H9 (cell line): ENCODE measurements around the gene TBC1D17. TPM values are rescaled to one million over a fixed set of nuclear protein-coding genes. Genes with fewer than 3 reads are reported as not detected.

Experiments
- DNase-seq: peaks from one replicate; pipeline ENCODE4 v3.0.0-alpha.2; 2017
- H2AFZ ChIP-seq: one replicate; pipeline ENCODE4 v1.6.1; 2013; ENCODE audit warnings: mild to moderate bottlenecking, low read length, control low read depth, moderate library complexity
- H2AK5ac ChIP-seq: 2 replicates; pipeline ENCODE4 v1.6.1; 2013; ENCODE audit warnings: low read length, control low read depth, mixed read lengths; ENCODE audit not compliant: insufficient read length
- H2BK120ac ChIP-seq: one replicate; pipeline ENCODE4 v1.6.1; 2013; ENCODE audit warnings: low read depth, mild to moderate bottlenecking, low read length, control low read depth, inconsistent platforms; ENCODE audit not compliant: poor library complexity, severe bottlenecking
- H2BK12ac ChIP-seq: 2 replicates; pipeline ENCODE4 v1.6.1; 2013; ENCODE audit warnings: low read length, control low read depth, mixed read lengths, low read depth; ENCODE audit not compliant: insufficient read length
- H2BK15ac ChIP-seq: 2 replicates; pipeline ENCODE4 v1.6.1; 2013; ENCODE audit warnings: low read depth, low read length, control low read depth
- H2BK20ac ChIP-seq: one replicate; pipeline ENCODE4 v1.6.1; 2013; ENCODE audit warnings: low read depth, mild to moderate bottlenecking, low read length, control low read depth, inconsistent platforms; ENCODE audit not compliant: poor library complexity, severe bottlenecking
- H2BK5ac ChIP-seq: 2 replicates; pipeline ENCODE4 v1.6.1; 2013; ENCODE audit warnings: low read length, control low read depth, mixed read lengths; ENCODE audit not compliant: insufficient read length
- H3K14ac ChIP-seq: 2 replicates; pipeline ENCODE4 v1.6.1; 2013; ENCODE audit warnings: low read length, control low read depth; ENCODE audit not compliant: insufficient read depth
- H3K18ac ChIP-seq: 2 replicates; pipeline ENCODE4 v1.6.1; 2013; ENCODE audit warnings: low read depth, mild to moderate bottlenecking, mixed read lengths, low read length, control low read depth; ENCODE audit not compliant: insufficient read length
- H3K23ac ChIP-seq: 2 replicates; pipeline ENCODE4 v1.6.1; 2013; ENCODE audit warnings: low read length, control low read depth, mixed read lengths, low read depth; ENCODE audit not compliant: insufficient read length
- H3K23me2 ChIP-seq: 2 replicates; pipeline ENCODE4 v1.6.1; 2013; ENCODE audit warnings: low read depth, mild to moderate bottlenecking, mixed read lengths, low read length, control low read depth; ENCODE audit not compliant: insufficient read length, poor library complexity, severe bottlenecking
- H3K27ac ChIP-seq: 2 replicates; pipeline ENCODE4 v1.5.1; 2013; ENCODE audit warnings: low read length, control low read depth, mixed read lengths, low read depth; ENCODE audit not compliant: insufficient read length
- H3K27me3 ChIP-seq: 2 replicates; pipeline ENCODE4 v1.6.1; 2013; ENCODE audit warnings: low read length, control low read depth, inconsistent platforms; ENCODE audit not compliant: insufficient read depth
- H3K4ac ChIP-seq: 2 replicates; pipeline ENCODE4 v1.6.1; 2013; ENCODE audit warnings: low read depth, mild to moderate bottlenecking, control low read depth, inconsistent platforms, low read length, moderate library complexity
- H3K4me1 ChIP-seq: 2 replicates; pipeline ENCODE4 v1.6.1; 2013; ENCODE audit warnings: low read length, control low read depth, inconsistent platforms; ENCODE audit not compliant: insufficient read depth
- H3K4me2 ChIP-seq: 2 replicates; pipeline ENCODE4 v1.6.1; 2013; ENCODE audit warnings: low read length, control low read depth, mixed read lengths; ENCODE audit not compliant: insufficient read length, insufficient read depth
- H3K56ac ChIP-seq: 2 replicates; pipeline ENCODE4 v1.6.1; 2013; ENCODE audit warnings: low read depth, mild to moderate bottlenecking, mixed read lengths, low read length, control low read depth; ENCODE audit not compliant: insufficient read length
- H3K79me1 ChIP-seq: 2 replicates; pipeline ENCODE4 v1.6.1; 2013; ENCODE audit warnings: low read depth, mild to moderate bottlenecking, moderate library complexity, low read length, control low read depth, inconsistent platforms; ENCODE audit not compliant: insufficient read depth, poor library complexity, severe bottlenecking
- H3K79me2 ChIP-seq: 2 replicates; pipeline ENCODE4 v1.6.1; 2013; ENCODE audit warnings: low read length, control low read depth, inconsistent platforms; ENCODE audit not compliant: insufficient read depth
- H3K9ac ChIP-seq: 2 replicates; pipeline ENCODE4 v1.6.1; 2013; ENCODE audit warnings: low read length, control low read depth, mixed read lengths; ENCODE audit not compliant: insufficient read length; ENCODE audit errors: extremely low read depth
- H3K9me3 ChIP-seq: one replicate; pipeline ENCODE4 v1.6.1; 2013; ENCODE audit warnings: low read depth, low read length, inconsistent platforms; ENCODE audit not compliant: control insufficient read depth
- H3T11ph ChIP-seq: one replicate; pipeline ENCODE4 v1.6.1; 2013; ENCODE audit warnings: mild to moderate bottlenecking, low read length, control low read depth, inconsistent platforms
- H4K20me1 ChIP-seq: one replicate; pipeline ENCODE4 v1.6.1; 2013; ENCODE audit not compliant: control insufficient read depth, insufficient read length, insufficient read depth
- H4K5ac ChIP-seq: 2 replicates; pipeline ENCODE4 v1.6.1; 2013; ENCODE audit warnings: low read depth, mild to moderate bottlenecking, mixed read lengths, low read length, control low read depth; ENCODE audit not compliant: insufficient read length
- H4K8ac ChIP-seq: replicated peaks from 2 replicates; pipeline ENCODE4 v1.6.1; 2013; ENCODE audit warnings: low read length, control low read depth, mixed read lengths, low read depth; ENCODE audit not compliant: insufficient read length
- H4K91ac ChIP-seq: 2 replicates; pipeline ENCODE4 v1.6.1; 2013; ENCODE audit warnings: low read depth, mild to moderate bottlenecking, moderate library complexity, mixed read lengths, low read length, control low read depth; ENCODE audit not compliant: insufficient read length
- H3K27ac Mint-ChIP-seq, 3 experiments: 2 replicates in 2 of 3; 3 replicates in 1 of 3; pipeline ENCODE4 v1.8.0; 2020 to 2021; ENCODE audit warnings: mixed read lengths in 3 of 3, mild to moderate bottlenecking in 1 of 3, moderate library complexity in 1 of 3
- H3K27me3 Mint-ChIP-seq: 2 replicates; pipeline ENCODE4 v1.8.0; 2021; ENCODE audit warnings: low read depth, mild to moderate bottlenecking, moderate library complexity, mixed read lengths
- H3K36me3 Mint-ChIP-seq, 3 experiments: 2 replicates in 2 of 3; 3 replicates in 1 of 3; pipeline ENCODE4 v1.8.0; 2020 to 2021; ENCODE audit warnings: low read depth in 3 of 3, mixed read lengths in 3 of 3; ENCODE audit not compliant: insufficient read depth in 1 of 3
- H3K4me1 Mint-ChIP-seq, 2 experiments: 2 replicates each; pipeline ENCODE4 v1.8.0; 2020; ENCODE audit warnings: mixed read lengths in 2 of 2
- H3K4me3 Mint-ChIP-seq, 2 experiments: 2 replicates in 1 of 2; 3 replicates in 1 of 2; pipeline ENCODE4 v1.8.0; 2020 to 2021; ENCODE audit warnings: mild to moderate bottlenecking in 2 of 2, mixed read lengths in 2 of 2, moderate library complexity in 1 of 2
- H3K9me3 Mint-ChIP-seq, 2 experiments: 2 replicates in 1 of 2; 3 replicates in 1 of 2; pipeline ENCODE4 v1.8.0; 2020; ENCODE audit warnings: mild to moderate bottlenecking in 2 of 2, mixed read lengths in 2 of 2, moderate library complexity in 1 of 2
- WGBS: extraction: QIAGEN DNeasy Blood & Tissue Kit; methylation state at CpG from one replicate; pipeline ENCODE4 v1.1.7; 2013; ENCODE audit warnings: missing lambda C conversion rate, low lambda C conversion rate, mixed read lengths; ENCODE audit not compliant: insufficient read length; ENCODE audit errors: extremely low coverage; 5-methylcytosine and 5-hydroxymethylcytosine counted together
- total RNA-seq: library from RNA; stranded (reverse); gene quantifications from 2 replicates; pipeline ENCODE4 v1.2.1, GENCODE V29; 2021
- TF ChIP-seq, protein P1 (sequence below): fragments of 200-600 bp; sonication (generic); conservative IDR thresholded peaks from 3 replicates; pipeline ENCODE4 v1.8.0; 2021; ENCODE audit warnings: antibody characterized with exemption, mild to moderate bottlenecking

The TBC1D17 gene
- total RNA-seq, 1 experiment from 2014 or later, result 33.6 TPM

DNA sequence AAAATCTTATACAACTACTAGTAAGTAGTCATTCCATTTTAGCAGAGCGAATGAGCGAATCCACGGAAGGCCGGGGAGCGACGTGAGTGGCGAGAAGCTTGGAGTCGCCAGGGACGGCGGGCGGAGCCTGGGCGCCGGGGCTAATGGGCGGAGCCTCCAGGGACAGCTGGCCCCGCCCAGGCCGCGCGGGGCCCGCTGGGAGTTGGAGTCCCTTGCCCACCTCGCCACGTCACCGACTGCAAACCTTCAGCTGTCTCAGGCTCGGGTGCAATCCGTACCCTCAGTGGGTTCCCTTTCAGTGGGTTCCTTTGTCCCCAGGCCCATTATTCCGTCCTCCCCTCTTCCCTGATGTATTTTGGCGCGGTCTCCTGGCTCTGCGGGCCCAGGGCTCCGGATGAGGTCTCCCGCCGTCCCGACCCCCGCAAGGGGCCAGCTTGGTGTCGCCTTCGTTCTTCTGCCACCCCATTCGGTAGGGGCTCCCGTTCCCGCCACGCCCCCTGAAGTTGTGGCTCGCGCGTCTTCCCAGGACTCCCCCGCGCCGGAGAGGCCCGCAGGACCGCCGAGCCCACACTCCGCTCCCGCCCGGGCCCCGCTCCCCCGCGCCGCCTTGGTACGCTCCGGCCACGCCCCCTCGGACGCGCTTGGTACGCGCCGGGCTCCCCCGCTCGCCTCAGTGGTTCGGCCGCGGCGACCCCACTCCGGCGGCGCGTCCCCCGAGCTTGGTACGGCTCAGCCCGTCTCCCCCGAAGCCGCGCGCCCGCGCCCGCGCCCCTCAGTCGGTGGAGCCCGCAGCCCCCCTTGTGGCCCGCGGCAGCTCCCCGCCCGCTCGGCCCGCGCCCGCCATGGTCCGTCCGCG is 26.8 kb upstream of the TBC1D17 start, which contains the start of gene PTOV1:
Gene PTOV1 (plus strand): TSS at position 673 of the 856 bp plus-strand sequence.
- WGBS, result no CpG with 5 or more reads among the region's 98 CpGs
- no peak within 1 kb of the TSS for H2AK5ac ChIP-seq
- Mint-ChIP-seq H3K4me1 (peaks cover 22 to 27% of the 10 kb centered on the region in 2 experiments), H3K36me3 (peaks cover 30 to 43% (median 35%) of the 10 kb centered on the region in 3 experiments), H3K27me3 (no peaks in the 10 kb centered on the region; the same call in none of the 2 replicates), H3K4me3 (peak within 1 kb of the TSS; percentile 81 to 90), H3K27ac (peak within 1 kb of the TSS; percentile 91 to 96 (median 95)), H3K9me3 (peaks cover 0 to 4% of the 10 kb centered on the region in 2 experiments; a peak in 2 of 5 replicates)
- H3K56ac ChIP-seq, result no peak within 1 kb of the TSS
- peak within 1 kb of the TSS; percentile 80 for H3K18ac ChIP-seq
- H2BK20ac ChIP-seq, result no peak within 1 kb of the TSS
- TF ChIP-seq, protein P1, sequence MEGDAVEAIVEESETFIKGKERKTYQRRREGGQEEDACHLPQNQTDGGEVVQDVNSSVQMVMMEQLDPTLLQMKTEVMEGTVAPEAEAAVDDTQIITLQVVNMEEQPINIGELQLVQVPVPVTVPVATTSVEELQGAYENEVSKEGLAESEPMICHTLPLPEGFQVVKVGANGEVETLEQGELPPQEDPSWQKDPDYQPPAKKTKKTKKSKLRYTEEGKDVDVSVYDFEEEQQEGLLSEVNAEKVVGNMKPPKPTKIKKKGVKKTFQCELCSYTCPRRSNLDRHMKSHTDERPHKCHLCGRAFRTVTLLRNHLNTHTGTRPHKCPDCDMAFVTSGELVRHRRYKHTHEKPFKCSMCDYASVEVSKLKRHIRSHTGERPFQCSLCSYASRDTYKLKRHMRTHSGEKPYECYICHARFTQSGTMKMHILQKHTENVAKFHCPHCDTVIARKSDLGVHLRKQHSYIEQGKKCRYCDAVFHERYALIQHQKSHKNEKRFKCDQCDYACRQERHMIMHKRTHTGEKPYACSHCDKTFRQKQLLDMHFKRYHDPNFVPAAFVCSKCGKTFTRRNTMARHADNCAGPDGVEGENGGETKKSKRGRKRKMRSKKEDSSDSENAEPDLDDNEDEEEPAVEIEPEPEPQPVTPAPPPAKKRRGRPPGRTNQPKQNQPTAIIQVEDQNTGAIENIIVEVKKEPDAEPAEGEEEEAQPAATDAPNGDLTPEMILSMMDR, result no peak
- peak within 1 kb of the TSS; percentile 66 for H3K9ac ChIP-seq
- peak within 1 kb of the TSS; percentile 10 for H2BK12ac ChIP-seq
- peak; percentile 93 for DNase-seq
- peaks cover 9% of the 10 kb centered on the region; the same call in 1 of the 2 replicates for H3K79me2 ChIP-seq
- no peak within 1 kb of the TSS for H3T11ph ChIP-seq
- no peaks in the 10 kb centered on the region for H3K27me3 ChIP-seq
- H3K79me1 ChIP-seq, result peaks cover 11% of the 10 kb centered on the region
- no peaks in the 10 kb centered on the region for H3K9me3 ChIP-seq
- no peak within 1 kb of the TSS for H2AFZ ChIP-seq
- H3K23me2 ChIP-seq, result peaks cover 10% of the 10 kb centered on the region
- no peak within 1 kb of the TSS for H2BK120ac ChIP-seq
- no peak within 1 kb of the TSS for H3K23ac ChIP-seq
- no peak within 1 kb of the TSS for H2BK5ac ChIP-seq
- no peak within 1 kb of the TSS for H3K27ac ChIP-seq
- no peak within 1 kb of the TSS for H4K5ac ChIP-seq
- H2BK15ac ChIP-seq, result no peak within 1 kb of the TSS
- H4K20me1 ChIP-seq, result peaks cover 3% of the 10 kb centered on the region
- H3K4ac ChIP-seq, result no peak within 1 kb of the TSS
- H4K91ac ChIP-seq, result no peak within 1 kb of the TSS
- H4K8ac ChIP-seq, result no peak within 1 kb of the TSS
- H3K4me2 ChIP-seq, result peak within 1 kb of the TSS; percentile 90
- no peaks in the 10 kb centered on the region; the same call in 1 of the 2 replicates for H3K4me1 ChIP-seq
- peak within 1 kb of the TSS; percentile 85; the same call in 1 of the 2 replicates for H3K14ac ChIP-seq
